Body of pancreas (tissue), 4 donors: Measurements from ENCODE around the gene BTBD9.

Experiments used
- CTCF ChIP-seq, 7 experiments: fragments of 450-650 bp in 4 of 7; fragments of 200-600 bp in 3 of 7; sonication (generic) in 3 of 7; IDR thresholded peaks; one replicate each; pipeline ENCODE4 v1.5.1; 2016 to 2019; ENCODE audit warnings: antibody characterized with exemption in 7 of 7
- POLR2A ChIP-seq, 3 donors: fragments of 450-650 bp; IDR thresholded peaks; one replicate each; pipeline ENCODE4 v1.6.1; 2016; ENCODE audit warnings: antibody characterized with exemption in 3 of 3, mild to moderate bottlenecking in 2 of 3

DNA sequence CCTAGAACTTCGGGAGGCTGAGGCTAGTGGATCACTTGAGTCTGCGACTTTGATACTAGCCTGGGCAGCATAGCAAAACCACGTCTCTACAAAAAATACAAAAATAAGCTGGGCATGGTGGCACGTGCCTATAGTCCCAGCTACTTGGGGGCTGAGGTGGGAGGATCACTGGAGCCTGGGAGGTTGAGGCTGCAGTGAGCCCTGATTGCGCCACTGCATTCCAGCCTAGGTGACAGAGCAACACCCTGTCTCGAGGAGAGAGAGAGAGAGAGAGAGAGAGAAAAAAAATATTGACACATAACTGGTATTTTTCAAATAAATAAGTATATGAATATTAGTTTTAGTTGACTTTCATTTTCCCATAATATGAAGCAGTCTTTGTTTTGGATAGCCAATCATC is 222.2 kb downstream of the BTBD9 start:
- TF ChIP-seq CTCF (IDR thresholded peaks at IDR 0.05) (no peak), POLR2A (IDR thresholded peaks at IDR 0.05) (no peak)
